Lower lobe of right lung (tissue), 2 donors: ENCODE measurements around the gene PRLH. TPM values are rescaled to one million over a fixed set of nuclear protein-coding genes. Genes with fewer than 3 reads are reported as not detected.

ENCODE experiments used
- ATAC-seq, 2 donors: fragments of 200-7000 bp; cut with Tn5 transposase; one replicate each; pipeline ENCODE4 v1.9.1; 2020 to 2022; ENCODE audit warnings: mild to moderate bottlenecking in 2 of 2, moderate library complexity in 2 of 2
- DNase-seq: peaks from one replicate; pipeline ENCODE4 v3.0.0-alpha.2; 2020
- H3K27ac ChIP-seq: fragments of 200-600 bp; one replicate; pipeline ENCODE4 v1.8.0; 2022
- H3K27me3 ChIP-seq: fragments of 200-600 bp; one replicate; pipeline ENCODE4 v1.8.0; 2022; ENCODE audit warnings: low read depth
- H3K36me3 ChIP-seq: fragments of 200-600 bp; one replicate; pipeline ENCODE4 v1.8.0; 2022; ENCODE audit warnings: mild to moderate bottlenecking
- H3K4me1 ChIP-seq: fragments of 200-600 bp; one replicate; pipeline ENCODE4 v1.8.0; 2022
- H3K4me3 ChIP-seq: fragments of 200-600 bp; one replicate; pipeline ENCODE4 v1.8.0; 2022; ENCODE audit warnings: mild to moderate bottlenecking
- H3K9me3 ChIP-seq: fragments of 200-600 bp; one replicate; pipeline ENCODE4 v1.8.0; 2022
- intact Hi-C: fragments of 100-400 bp; cut with DNase I; formaldehyde crosslinking; loops from one replicate; pipeline ENCODE4 v1.11.0; 2022
- long read RNA-seq: library from polyadenylated mRNA; unstranded; transcript quantifications from one replicate; pipeline ENCODE4 v2.0.0, GENCODE V29; 2021
- total RNA-seq: library from RNA; stranded (reverse); fragmentation: NEBNext Ultra II Directional; extraction: Animal tissue kit (Norgen Biotek cat#: 25700); gene quantifications from one replicate; pipeline ENCODE4 v1.2.1, GENCODE V29; 2021
- TF ChIP-seq, protein P1 (sequence below): fragments of 200-600 bp; IDR thresholded peaks from one replicate; pipeline ENCODE4 v1.8.0; 2022; ENCODE audit warnings: antibody characterized with exemption, mild to moderate bottlenecking
- donor health status: DM: no; HTN: yes; CAD: no; lungs with severe emphysema.

PRLH gene, protein sequence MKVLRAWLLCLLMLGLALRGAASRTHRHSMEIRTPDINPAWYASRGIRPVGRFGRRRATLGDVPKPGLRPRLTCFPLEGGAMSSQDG
- not detected for total RNA-seq
- long read RNA-seq = 0 reads

GRCh38 chr2:237566401-237567235 is at the start of gene PRLH:
TSS of gene PRLH (plus strand) at chr2:237566574. CDS start at chr2:237566574, 0 bp downstream.
- TF ChIP-seq, protein P1, sequence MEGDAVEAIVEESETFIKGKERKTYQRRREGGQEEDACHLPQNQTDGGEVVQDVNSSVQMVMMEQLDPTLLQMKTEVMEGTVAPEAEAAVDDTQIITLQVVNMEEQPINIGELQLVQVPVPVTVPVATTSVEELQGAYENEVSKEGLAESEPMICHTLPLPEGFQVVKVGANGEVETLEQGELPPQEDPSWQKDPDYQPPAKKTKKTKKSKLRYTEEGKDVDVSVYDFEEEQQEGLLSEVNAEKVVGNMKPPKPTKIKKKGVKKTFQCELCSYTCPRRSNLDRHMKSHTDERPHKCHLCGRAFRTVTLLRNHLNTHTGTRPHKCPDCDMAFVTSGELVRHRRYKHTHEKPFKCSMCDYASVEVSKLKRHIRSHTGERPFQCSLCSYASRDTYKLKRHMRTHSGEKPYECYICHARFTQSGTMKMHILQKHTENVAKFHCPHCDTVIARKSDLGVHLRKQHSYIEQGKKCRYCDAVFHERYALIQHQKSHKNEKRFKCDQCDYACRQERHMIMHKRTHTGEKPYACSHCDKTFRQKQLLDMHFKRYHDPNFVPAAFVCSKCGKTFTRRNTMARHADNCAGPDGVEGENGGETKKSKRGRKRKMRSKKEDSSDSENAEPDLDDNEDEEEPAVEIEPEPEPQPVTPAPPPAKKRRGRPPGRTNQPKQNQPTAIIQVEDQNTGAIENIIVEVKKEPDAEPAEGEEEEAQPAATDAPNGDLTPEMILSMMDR = no peak
- intact Hi-C loops = no loop called here
- Histone ChIP-seq H3K9me3 (no peaks in the 10 kb centered on the region), H3K4me1 (peaks cover 1% of the 10 kb centered on the region), H3K27me3 (peaks cover 9% of the 10 kb centered on the region), H3K36me3 (no peaks in the 10 kb centered on the region), H3K4me3 (no peak within 1 kb of the TSS), H3K27ac (no peak within 1 kb of the TSS)
- ATAC-seq (no peak), DNase-seq (no peak)

DNA sequence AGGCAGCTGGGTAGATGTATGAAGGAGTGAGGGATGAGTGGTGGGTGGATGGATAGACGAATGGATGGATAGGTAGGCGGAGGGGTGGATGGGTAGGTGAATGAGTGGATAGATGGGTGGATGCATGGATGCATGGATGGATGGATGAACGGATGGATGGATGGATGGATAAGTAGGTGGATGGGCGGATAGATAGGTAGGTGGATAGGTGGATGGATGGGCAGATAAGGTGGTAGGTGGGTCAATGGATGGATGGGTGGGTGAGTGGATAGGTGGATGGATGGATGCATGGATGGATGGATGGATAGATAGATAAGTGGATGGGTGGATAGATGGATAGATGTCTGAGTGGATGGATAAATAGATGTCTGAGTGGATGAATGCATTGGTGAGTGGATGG is 49.2 kb upstream of the PRLH start:
- no peak for ATAC-seq
- TF ChIP-seq, protein P1 = no peak
- H3K27me3 ChIP-seq = no peaks in the 10 kb centered on the region
- DNase-seq = no peak
- intact Hi-C loops = no loop called here
- H3K27ac ChIP-seq = no peak overlapping the region
- no peaks in the 10 kb centered on the region for H3K9me3 ChIP-seq
- H3K4me3 ChIP-seq = no peak overlapping the region
- H3K4me1 ChIP-seq = peaks cover 13% of the 10 kb centered on the region
- H3K36me3 ChIP-seq = peaks cover 55% of the 10 kb centered on the region

- Histone ChIP-seq H3K27me3 (no peaks in the 10 kb centered on the region), H3K9me3 (no peaks in the 10 kb centered on the region), H3K4me1 (peaks cover 4% of the 10 kb centered on the region), H3K4me3 (no peak overlapping the region), H3K27ac (no peak overlapping the region), H3K36me3 (peaks cover 48% of the 10 kb centered on the region)
- ATAC-seq = no peak
- TF ChIP-seq, protein P1 = no peak
- intact Hi-C loops = no loop called here
- no peak for DNase-seq
Measured at GRCh38 chr2:237517990-237518389, 48.4 kb upstream of the PRLH start.

GRCh38 chr2:237519506-237520245 is 46.7 kb upstream of the PRLH start:
- TF ChIP-seq, protein P1 = no peak
- intact Hi-C loops = no loop called here
- DNase-seq (no peak), ATAC-seq (peak in 1 of 2 donors; percentile 19)
- Histone ChIP-seq H3K36me3 (peaks cover 46% of the 10 kb centered on the region), H3K4me3 (no peak overlapping the region), H3K9me3 (no peaks in the 10 kb centered on the region), H3K27me3 (no peaks in the 10 kb centered on the region), H3K27ac (no peak overlapping the region), H3K4me1 (no peaks in the 10 kb centered on the region)

DNA sequence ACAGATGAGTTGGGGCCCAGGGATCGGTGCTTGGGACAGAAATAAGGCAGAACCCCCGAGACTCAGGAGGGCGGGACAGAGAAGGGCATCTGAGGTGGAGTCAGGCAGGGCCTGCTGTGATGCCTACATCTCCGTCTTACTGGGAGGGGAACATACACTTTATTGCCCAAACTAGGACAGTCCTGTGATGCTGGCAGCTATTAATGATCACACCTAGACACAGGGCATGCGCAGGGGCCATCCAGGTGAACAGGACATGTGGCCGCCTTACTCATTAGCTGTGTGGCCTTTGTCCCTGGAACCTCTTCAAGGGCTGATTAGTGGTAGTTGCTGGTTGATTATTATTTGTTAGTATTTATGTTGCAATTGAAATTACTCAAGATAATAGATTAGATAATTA is 46.1 kb upstream of the PRLH start:
- DNase-seq (no peak), ATAC-seq (no peak)
- H3K4me3 ChIP-seq = no peak overlapping the region
- H3K27me3 ChIP-seq = no peaks in the 10 kb centered on the region
- no peaks in the 10 kb centered on the region for H3K4me1 ChIP-seq
- H3K9me3 ChIP-seq = no peaks in the 10 kb centered on the region
- H3K27ac ChIP-seq = no peak overlapping the region
- TF ChIP-seq, protein P1 = no peak
- H3K36me3 ChIP-seq = peaks cover 48% of the 10 kb centered on the region
- intact Hi-C loops = no loop called here
